HepG2 (cell line): ENCODE measurements around the gene SYCE3. TPM values are rescaled to one million over a fixed set of nuclear protein-coding genes. Genes with fewer than 3 reads are reported as not detected.

Experiments
- ARNT ChIP-seq: fragments of 450-650 bp; IDR thresholded peaks from 2 replicates; pipeline ENCODE4 v1.6.1; 2017
- CEBPG ChIP-seq: IDR thresholded peaks from 2 replicates; pipeline ENCODE4 v1.6.1; 2016
- ERF ChIP-seq: IDR thresholded peaks from 2 replicates; pipeline ENCODE4 v1.6.1; 2018; ENCODE audit warnings: missing biosample characterization, missing genetic modification reagents
- GATAD1 ChIP-seq: IDR thresholded peaks from 2 replicates; pipeline ENCODE4 v1.6.1; 2016; ENCODE audit warnings: missing genetic modification reagents, missing compliant biosample characterization
- HHEX ChIP-seq: IDR thresholded peaks from 2 replicates; pipeline ENCODE4 v1.6.1; 2016; ENCODE audit warnings: control low read depth
- MED1 ChIP-seq: sonication (generic); formaldehyde crosslinking; IDR thresholded peaks from 2 replicates; pipeline ENCODE4 v1.4.0; 2020; ENCODE audit warnings: missing genetic modification reagents
- MIXL1 ChIP-seq: IDR thresholded peaks from 2 replicates; pipeline ENCODE4 v1.6.1; 2016
- RXRB ChIP-seq: IDR thresholded peaks from 2 replicates; pipeline ENCODE4 v1.6.1; 2016; ENCODE audit warnings: borderline replicate concordance, missing genetic modification reagents, missing compliant biosample characterization
- SAP130 ChIP-seq: IDR thresholded peaks from 2 replicates; pipeline ENCODE4 v1.6.1; 2016; ENCODE audit warnings: low read depth
- SMC3 ChIP-seq: IDR thresholded peaks from 2 replicates; pipeline ENCODE4 v1.6.1; 2011; ENCODE audit warnings: low read length, improper control_type of control experiment
- ZBTB38 ChIP-seq: sonication (generic); formaldehyde crosslinking; IDR thresholded peaks from 2 replicates; pipeline ENCODE4 v1.5.1; 2020; ENCODE audit warnings: mild to moderate bottlenecking, missing genetic modification reagents
- ZBTB42 ChIP-seq: sonication (generic); formaldehyde crosslinking; IDR thresholded peaks from 2 replicates; pipeline ENCODE4 v1.5.0; 2020; ENCODE audit warnings: mild to moderate bottlenecking, missing genetic modification reagents
- ZNF335 ChIP-seq: sonication (generic); formaldehyde crosslinking; IDR thresholded peaks from 2 replicates; pipeline ENCODE4 v1.4.0; 2020; ENCODE audit warnings: missing genetic modification reagents
- polyA plus RNA-seq, 8 experiments: library from polyadenylated mRNA; depleted of rRNA in 3 of 8; stranded (reverse) in 7 of 8; unstranded in 1 of 8; fragments of >200 nt; fragmentation: Illumina TruSeq in 4 of 8; extraction: Trizol in 4 of 8; gene quantifications; 2 replicates each; pipeline versions ENCODE4 v1.2.1 to v1.2.3, GENCODE V29; 2011 to 2016; ENCODE audit warnings: low read depth in 4 of 8, missing spikeins in 1 of 8, mixed read lengths in 1 of 8; ENCODE audit not compliant: insufficient read depth in 1 of 8
- total RNA-seq, 5 experiments: library from RNA; depleted of rRNA; stranded (reverse); fragments of >200 nt; fragmentation: Illumina TruSeq; extraction: Trizol; gene quantifications; 2 replicates each; pipeline ENCODE4 v1.2.3, GENCODE V29; 2016; ENCODE audit warnings: low read depth in 1 of 5
- TF ChIP-seq, protein P1 (sequence below): sonication (generic); formaldehyde crosslinking; IDR thresholded peaks from 2 replicates; pipeline ENCODE4 v1.5.0; 2020; ENCODE audit warnings: mild to moderate bottlenecking, missing genetic modification reagents, moderate library complexity
- TF ChIP-seq, protein P2 (sequence below): sonication (generic); formaldehyde crosslinking; IDR thresholded peaks from 2 replicates; pipeline ENCODE4 v1.4.0; 2020; ENCODE audit warnings: missing genetic modification reagents, borderline replicate concordance
- TF ChIP-seq, protein P3 (sequence below): sonication (generic); formaldehyde crosslinking; IDR thresholded peaks from 2 replicates; pipeline ENCODE4 v1.5.1; 2020; ENCODE audit warnings: mild to moderate bottlenecking, moderate library complexity, missing genetic modification reagents
- TF ChIP-seq, protein P4 (sequence below): sonication (generic); formaldehyde crosslinking; IDR thresholded peaks from 2 replicates; pipeline ENCODE4 v1.4.0; 2020; ENCODE audit warnings: missing genetic modification reagents, mild to moderate bottlenecking, borderline replicate concordance
- TF ChIP-seq, protein P5 (sequence below): sonication (generic); formaldehyde crosslinking; IDR thresholded peaks from 2 replicates; pipeline ENCODE4 v1.4.0; 2020; ENCODE audit warnings: missing genetic modification reagents
- TF ChIP-seq, protein P6 (sequence below): sonication (generic); formaldehyde crosslinking; IDR thresholded peaks from 2 replicates; pipeline ENCODE4 v1.4.0; 2020; ENCODE audit warnings: missing genetic modification reagents
- TF ChIP-seq, protein P7 (sequence below): sonication (generic); formaldehyde crosslinking; IDR thresholded peaks from 2 replicates; pipeline ENCODE4 v1.4.0; 2020; ENCODE audit warnings: missing genetic modification reagents

SYCE3 gene
- total and polyA plus RNA-seq, 2 of the 13 experiments (the other 11 are each of a cell fraction or from before 2014, with no cell fraction given), result not detected

DNA sequence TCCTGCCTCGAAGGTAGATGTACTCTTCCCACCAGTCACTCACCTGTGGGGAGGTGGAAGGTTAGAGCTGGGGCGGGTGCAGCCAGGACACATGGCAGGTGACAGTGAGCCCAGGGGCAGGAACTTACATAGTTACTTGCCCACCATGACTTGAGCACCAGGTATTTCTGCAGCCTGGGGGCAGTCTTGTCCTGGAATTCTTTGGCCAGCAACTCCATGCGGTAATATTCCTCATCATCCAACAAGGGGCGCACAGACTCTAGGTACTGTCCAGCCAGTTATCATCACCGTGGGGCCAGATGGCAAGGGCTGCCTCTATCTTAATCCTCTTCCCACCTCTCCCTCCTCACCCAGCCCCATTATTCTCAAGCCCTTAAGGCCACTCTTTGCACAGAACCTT, 13.4 kb upstream of the SYCE3 start (continued):
- no peak for TF ChIP-seq ZBTB42 (CRISPR knock-in tag)
- TF ChIP-seq MIXL1 (CRISPR knock-in tag), result 0 out of 2 replicates have a peak, but pooled peaks have one; percentile 47
- TF ChIP-seq GATAD1, result peak; percentile 30; the same call in 1 of the 2 replicates
- TF ChIP-seq ZBTB38, result 0 out of 2 replicates have a peak, but pooled peaks have one; percentile 21
- TF ChIP-seq, protein P1, sequence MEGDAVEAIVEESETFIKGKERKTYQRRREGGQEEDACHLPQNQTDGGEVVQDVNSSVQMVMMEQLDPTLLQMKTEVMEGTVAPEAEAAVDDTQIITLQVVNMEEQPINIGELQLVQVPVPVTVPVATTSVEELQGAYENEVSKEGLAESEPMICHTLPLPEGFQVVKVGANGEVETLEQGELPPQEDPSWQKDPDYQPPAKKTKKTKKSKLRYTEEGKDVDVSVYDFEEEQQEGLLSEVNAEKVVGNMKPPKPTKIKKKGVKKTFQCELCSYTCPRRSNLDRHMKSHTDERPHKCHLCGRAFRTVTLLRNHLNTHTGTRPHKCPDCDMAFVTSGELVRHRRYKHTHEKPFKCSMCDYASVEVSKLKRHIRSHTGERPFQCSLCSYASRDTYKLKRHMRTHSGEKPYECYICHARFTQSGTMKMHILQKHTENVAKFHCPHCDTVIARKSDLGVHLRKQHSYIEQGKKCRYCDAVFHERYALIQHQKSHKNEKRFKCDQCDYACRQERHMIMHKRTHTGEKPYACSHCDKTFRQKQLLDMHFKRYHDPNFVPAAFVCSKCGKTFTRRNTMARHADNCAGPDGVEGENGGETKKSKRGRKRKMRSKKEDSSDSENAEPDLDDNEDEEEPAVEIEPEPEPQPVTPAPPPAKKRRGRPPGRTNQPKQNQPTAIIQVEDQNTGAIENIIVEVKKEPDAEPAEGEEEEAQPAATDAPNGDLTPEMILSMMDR (CRISPR knock-in tag), result peak; percentile 81
- TF ChIP-seq, protein P2, sequence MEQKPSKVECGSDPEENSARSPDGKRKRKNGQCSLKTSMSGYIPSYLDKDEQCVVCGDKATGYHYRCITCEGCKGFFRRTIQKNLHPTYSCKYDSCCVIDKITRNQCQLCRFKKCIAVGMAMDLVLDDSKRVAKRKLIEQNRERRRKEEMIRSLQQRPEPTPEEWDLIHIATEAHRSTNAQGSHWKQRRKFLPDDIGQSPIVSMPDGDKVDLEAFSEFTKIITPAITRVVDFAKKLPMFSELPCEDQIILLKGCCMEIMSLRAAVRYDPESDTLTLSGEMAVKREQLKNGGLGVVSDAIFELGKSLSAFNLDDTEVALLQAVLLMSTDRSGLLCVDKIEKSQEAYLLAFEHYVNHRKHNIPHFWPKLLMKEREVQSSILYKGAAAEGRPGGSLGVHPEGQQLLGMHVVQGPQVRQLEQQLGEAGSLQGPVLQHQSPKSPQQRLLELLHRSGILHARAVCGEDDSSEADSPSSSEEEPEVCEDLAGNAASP (CRISPR knock-in tag), result 0 out of 2 replicates have a peak, but pooled peaks have one; percentile 39
- TF ChIP-seq CEBPG (CRISPR knock-in tag), result 0 out of 2 replicates have a peak, but pooled peaks have one; percentile 9
- TF ChIP-seq, protein P3, sequence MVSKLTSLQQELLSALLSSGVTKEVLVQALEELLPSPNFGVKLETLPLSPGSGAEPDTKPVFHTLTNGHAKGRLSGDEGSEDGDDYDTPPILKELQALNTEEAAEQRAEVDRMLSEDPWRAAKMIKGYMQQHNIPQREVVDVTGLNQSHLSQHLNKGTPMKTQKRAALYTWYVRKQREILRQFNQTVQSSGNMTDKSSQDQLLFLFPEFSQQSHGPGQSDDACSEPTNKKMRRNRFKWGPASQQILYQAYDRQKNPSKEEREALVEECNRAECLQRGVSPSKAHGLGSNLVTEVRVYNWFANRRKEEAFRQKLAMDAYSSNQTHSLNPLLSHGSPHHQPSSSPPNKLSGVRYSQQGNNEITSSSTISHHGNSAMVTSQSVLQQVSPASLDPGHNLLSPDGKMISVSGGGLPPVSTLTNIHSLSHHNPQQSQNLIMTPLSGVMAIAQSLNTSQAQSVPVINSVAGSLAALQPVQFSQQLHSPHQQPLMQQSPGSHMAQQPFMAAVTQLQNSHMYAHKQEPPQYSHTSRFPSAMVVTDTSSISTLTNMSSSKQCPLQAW (CRISPR knock-in tag), result peak; percentile 46; the same call in 1 of the 2 replicates
- TF ChIP-seq SMC3, result peak; percentile 96
- TF ChIP-seq ARNT, result no peak
- TF ChIP-seq, protein P4, sequence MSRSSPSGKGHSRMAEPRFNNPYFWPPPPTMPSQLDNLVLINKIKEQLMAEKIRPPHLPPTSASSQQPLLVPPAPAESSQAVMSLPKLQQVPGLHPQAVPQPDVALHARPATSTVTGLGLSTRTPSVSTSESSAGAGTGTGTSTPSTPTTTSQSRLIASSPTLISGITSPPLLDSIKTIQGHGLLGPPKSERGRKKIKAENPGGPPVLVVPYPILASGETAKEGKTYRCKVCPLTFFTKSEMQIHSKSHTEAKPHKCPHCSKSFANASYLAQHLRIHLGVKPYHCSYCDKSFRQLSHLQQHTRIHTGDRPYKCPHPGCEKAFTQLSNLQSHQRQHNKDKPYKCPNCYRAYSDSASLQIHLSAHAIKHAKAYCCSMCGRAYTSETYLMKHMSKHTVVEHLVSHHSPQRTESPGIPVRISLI (CRISPR knock-in tag), result peak; percentile 32; the same call in 1 of the 2 replicates
- TF ChIP-seq ZNF335, result no peak
- peak; percentile 30; the same call in 1 of the 2 replicates for TF ChIP-seq RXRB
- TF ChIP-seq, protein P5, sequence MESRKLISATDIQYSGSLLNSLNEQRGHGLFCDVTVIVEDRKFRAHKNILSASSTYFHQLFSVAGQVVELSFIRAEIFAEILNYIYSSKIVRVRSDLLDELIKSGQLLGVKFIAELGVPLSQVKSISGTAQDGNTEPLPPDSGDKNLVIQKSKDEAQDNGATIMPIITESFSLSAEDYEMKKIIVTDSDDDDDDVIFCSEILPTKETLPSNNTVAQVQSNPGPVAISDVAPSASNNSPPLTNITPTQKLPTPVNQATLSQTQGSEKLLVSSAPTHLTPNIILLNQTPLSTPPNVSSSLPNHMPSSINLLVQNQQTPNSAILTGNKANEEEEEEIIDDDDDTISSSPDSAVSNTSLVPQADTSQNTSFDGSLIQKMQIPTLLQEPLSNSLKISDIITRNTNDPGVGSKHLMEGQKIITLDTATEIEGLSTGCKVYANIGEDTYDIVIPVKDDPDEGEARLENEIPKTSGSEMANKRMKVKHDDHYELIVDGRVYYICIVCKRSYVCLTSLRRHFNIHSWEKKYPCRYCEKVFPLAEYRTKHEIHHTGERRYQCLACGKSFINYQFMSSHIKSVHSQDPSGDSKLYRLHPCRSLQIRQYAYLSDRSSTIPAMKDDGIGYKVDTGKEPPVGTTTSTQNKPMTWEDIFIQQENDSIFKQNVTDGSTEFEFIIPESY, result 0 out of 2 replicates have a peak, but pooled peaks have one; percentile 14
- TF ChIP-seq ERF (CRISPR knock-in tag), result 0 out of 2 replicates have a peak, but pooled peaks have one; percentile 49
- peak; percentile 65 for TF ChIP-seq SAP130 (CRISPR knock-in tag)
- TF ChIP-seq, protein P6, sequence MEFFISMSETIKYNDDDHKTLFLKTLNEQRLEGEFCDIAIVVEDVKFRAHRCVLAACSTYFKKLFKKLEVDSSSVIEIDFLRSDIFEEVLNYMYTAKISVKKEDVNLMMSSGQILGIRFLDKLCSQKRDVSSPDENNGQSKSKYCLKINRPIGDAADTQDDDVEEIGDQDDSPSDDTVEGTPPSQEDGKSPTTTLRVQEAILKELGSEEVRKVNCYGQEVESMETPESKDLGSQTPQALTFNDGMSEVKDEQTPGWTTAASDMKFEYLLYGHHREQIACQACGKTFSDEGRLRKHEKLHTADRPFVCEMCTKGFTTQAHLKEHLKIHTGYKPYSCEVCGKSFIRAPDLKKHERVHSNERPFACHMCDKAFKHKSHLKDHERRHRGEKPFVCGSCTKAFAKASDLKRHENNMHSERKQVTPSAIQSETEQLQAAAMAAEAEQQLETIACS, result no peak
- TF ChIP-seq, protein P7, sequence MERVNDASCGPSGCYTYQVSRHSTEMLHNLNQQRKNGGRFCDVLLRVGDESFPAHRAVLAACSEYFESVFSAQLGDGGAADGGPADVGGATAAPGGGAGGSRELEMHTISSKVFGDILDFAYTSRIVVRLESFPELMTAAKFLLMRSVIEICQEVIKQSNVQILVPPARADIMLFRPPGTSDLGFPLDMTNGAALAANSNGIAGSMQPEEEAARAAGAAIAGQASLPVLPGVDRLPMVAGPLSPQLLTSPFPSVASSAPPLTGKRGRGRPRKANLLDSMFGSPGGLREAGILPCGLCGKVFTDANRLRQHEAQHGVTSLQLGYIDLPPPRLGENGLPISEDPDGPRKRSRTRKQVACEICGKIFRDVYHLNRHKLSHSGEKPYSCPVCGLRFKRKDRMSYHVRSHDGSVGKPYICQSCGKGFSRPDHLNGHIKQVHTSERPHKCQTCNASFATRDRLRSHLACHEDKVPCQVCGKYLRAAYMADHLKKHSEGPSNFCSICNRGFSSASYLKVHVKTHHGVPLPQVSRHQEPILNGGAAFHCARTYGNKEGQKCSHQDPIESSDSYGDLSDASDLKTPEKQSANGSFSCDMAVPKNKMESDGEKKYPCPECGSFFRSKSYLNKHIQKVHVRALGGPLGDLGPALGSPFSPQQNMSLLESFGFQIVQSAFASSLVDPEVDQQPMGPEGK (CRISPR knock-in tag), result peak; percentile 37; the same call in 1 of the 2 replicates
- TF ChIP-seq MED1 (CRISPR knock-in tag), result peak; percentile 33; the same call in 1 of the 2 replicates
- no peak for TF ChIP-seq HHEX (CRISPR knock-in tag)
